HCT116 (cell line): ENCODE data around the gene ADPRHL1. TPM values are rescaled to one million over a fixed set of nuclear protein-coding genes. Genes with fewer than 3 reads are reported as not detected.

Experiments used
- ATAC-seq: fragments of 200-7000 bp; cut with Tn5 transposase; 2 replicates; pipeline ENCODE4 v1.9.1; 2020; ENCODE audit warnings: mild to moderate bottlenecking, moderate library complexity
- BruUV-seq: library from RNA; stranded (reverse); fragments of 400-500 nt; replicated peaks from 2 replicates; lab custom pipeline; 2021; lab: Mats Ljungman, UMichigan
- CTCF ChIA-PET: fragments of 300-600 bp; sonication (Branson Sonifier 250); formaldehyde crosslinking; loops from one replicate; lab custom pipeline; 2021; ENCODE audit warnings: antibody characterized with exemption; lab: Charles Lee
- POLR2A ChIA-PET: fragments of 300-600, 350-600 bp; sonication (Branson Sonifier 250); formaldehyde crosslinking; loops from one replicate; lab custom pipeline; 2021; ENCODE audit warnings: antibody characterized with exemption; lab: Charles Lee
- RAD21 ChIA-PET, 2 experiments: fragments of 300-600 bp; sonication (Branson Sonifier 250); formaldehyde crosslinking; loops; one replicate each; lab custom pipeline; 2023; ENCODE audit warnings: low total read pairs in 2 of 2; ENCODE audit not compliant: uncharacterized antibody in 2 of 2, unreplicated experiment in 2 of 2, low non-redundant PET in 1 of 2; lab: Charles Lee
- DNase-seq: peaks from one replicate; pipeline ENCODE4 v3.0.0-alpha.2; 2010; ENCODE audit warnings: low read depth, low spot score
- H2AFZ ChIP-seq: fragments of 200-600 bp; shearing (Covaris generic), sonication (generic); 2 replicates; pipeline ENCODE4 v1.6.1; 2017; ENCODE audit warnings: low read depth, mixed run types, mixed read lengths, antibody characterized with exemption, low read length; ENCODE audit not compliant: poor library complexity, severe bottlenecking
- H3K27ac ChIP-seq: 2 replicates; pipeline ENCODE4 v1.5.1; 2012; ENCODE audit warnings: low read depth, low read length
- H3K27me3 ChIP-seq: fragments of 200-600 bp; sonication (generic); 2 replicates; pipeline ENCODE4 v1.6.1; 2016; ENCODE audit warnings: mixed run types, low read length, mixed read lengths; ENCODE audit not compliant: insufficient read depth
- H3K36me3 ChIP-seq, 2 experiments: fragments of 200-500 bp in 1 of 2; fragments of 200-600 bp in 1 of 2; sonication (Bioruptor generic) in 1 of 2; sonication (generic) in 1 of 2; 2 replicates each; pipeline versions ENCODE4 v1.5.1 to v1.6.1; 2014 to 2016; ENCODE audit warnings: low read length in 2 of 2, inconsistent platforms in 1 of 2, mixed read lengths in 1 of 2, mixed run types in 1 of 2; ENCODE audit not compliant: insufficient read depth in 2 of 2, control insufficient read depth in 1 of 2
- H3K4me1 ChIP-seq, 2 experiments: fragments of 200-600 bp in 1 of 2; sonication (generic) in 1 of 2; 2 replicates each; pipeline versions ENCODE4 v1.5.1 to v1.6.1; 2012 to 2017; ENCODE audit warnings: low read length in 2 of 2, inconsistent platforms in 1 of 2, mild to moderate bottlenecking in 1 of 2, mixed read lengths in 1 of 2, mixed run types in 1 of 2, moderate library complexity in 1 of 2; ENCODE audit not compliant: insufficient read depth in 2 of 2, control insufficient read depth in 1 of 2
- H3K4me2 ChIP-seq: fragments of 200-600 bp; sonication (generic); 2 replicates; pipeline ENCODE4 v1.6.1; 2017; ENCODE audit warnings: mixed run types, low read length, mixed read lengths
- H3K4me3 ChIP-seq, 2 experiments: fragments of 200-600 bp in 1 of 2; sonication (generic) in 1 of 2; replicated peaks in 1 of 2; 2 replicates each; pipeline ENCODE4 v1.5.1; 2011 to 2016; ENCODE audit warnings: low read length in 2 of 2, control low read depth in 1 of 2, low read depth in 1 of 2, mild to moderate bottlenecking in 1 of 2, mixed read lengths in 1 of 2, mixed run types in 1 of 2
- H3K79me2 ChIP-seq: fragments of 200-600 bp; sonication (generic); 2 replicates; pipeline ENCODE4 v1.6.1; 2017; ENCODE audit warnings: mild to moderate bottlenecking, mixed run types, low read length, moderate library complexity, mixed read lengths; ENCODE audit not compliant: insufficient read depth
- H3K9ac ChIP-seq: fragments of 200-600 bp; sonication (generic); 2 replicates; pipeline ENCODE4 v1.6.1; 2016; ENCODE audit warnings: low read length, mixed read lengths
- H3K9me2 ChIP-seq: fragments of 200-600 bp; sonication (generic), shearing (Covaris generic); 2 replicates; pipeline ENCODE4 v1.6.1; 2017; ENCODE audit warnings: mixed run types, mild to moderate bottlenecking, moderate library complexity; ENCODE audit not compliant: insufficient read depth
- H3K9me3 ChIP-seq, 2 experiments: fragments of 200-500 bp in 1 of 2; fragments of 200-600 bp in 1 of 2; sonication (Bioruptor generic) in 1 of 2; sonication (generic) in 1 of 2; 2 replicates each; pipeline ENCODE4 v1.6.1; 2014 to 2017; ENCODE audit warnings: low read length in 2 of 2, mixed read lengths in 2 of 2, inconsistent platforms in 1 of 2, low read depth in 1 of 2, mild to moderate bottlenecking in 1 of 2, mixed run types in 1 of 2, moderate library complexity in 1 of 2; ENCODE audit not compliant: control insufficient read depth in 1 of 2, insufficient read depth in 1 of 2
- H4K20me1 ChIP-seq: fragments of 200-600 bp; sonication (generic), shearing (Covaris generic); 2 replicates; pipeline ENCODE4 v1.6.1; 2017; ENCODE audit warnings: mixed run types, mild to moderate bottlenecking, moderate library complexity; ENCODE audit not compliant: insufficient read depth
- CBX3 ChIP-seq: IDR thresholded peaks from 2 replicates; pipeline ENCODE4 v1.6.1; 2012; ENCODE audit warnings: low read depth
- EGR1 ChIP-seq: IDR thresholded peaks from 2 replicates; pipeline ENCODE4 v1.6.1; 2012; ENCODE audit warnings: low read depth
- ELF1 ChIP-seq: IDR thresholded peaks from 2 replicates; pipeline ENCODE4 v1.6.1; 2012; ENCODE audit warnings: low read depth, borderline replicate concordance
- SIN3A ChIP-seq: IDR thresholded peaks from 2 replicates; pipeline ENCODE4 v1.6.1; 2012; ENCODE audit warnings: low read depth
- SP1 ChIP-seq: IDR thresholded peaks from 2 replicates; pipeline ENCODE4 v1.6.1; 2012; ENCODE audit warnings: low read depth
- ZFX ChIP-seq: fragments of 450-650 bp; IDR thresholded peaks from 2 replicates; pipeline ENCODE4 v1.6.1; 2017
- intact Hi-C: fragments of 100-400 bp; cut with micrococcal nuclease; formaldehyde crosslinking; loops from 2 replicates; pipeline ENCODE4 v1.10.0; 2022
- total RNA-seq: library from RNA; stranded (reverse); gene quantifications from one replicate; pipeline ENCODE4 v1.2.1, GENCODE V29; 2021; ENCODE audit not compliant: unreplicated experiment
- TF ChIP-seq, protein P1 (sequence below), 3 experiments: fragments of 200-600 bp in 1 of 3; sonication (generic) in 1 of 3; IDR thresholded peaks in 2 of 3; conservative IDR thresholded peaks in 1 of 3; 2 replicates each; pipeline ENCODE4 v1.5.1; 2012 to 2017; ENCODE audit warnings: low read depth in 2 of 3, low read length in 2 of 3, antibody characterized with exemption in 1 of 3, borderline replicate concordance in 1 of 3, control low read depth in 1 of 3, mild to moderate bottlenecking in 1 of 3, mixed read lengths in 1 of 3, mixed run types in 1 of 3, moderate library complexity in 1 of 3; ENCODE audit not compliant: insufficient read depth in 1 of 3

Gene ADPRHL1
- total RNA-seq, 1 experiment from 2014 or later, result 12.6 TPM

DNA sequence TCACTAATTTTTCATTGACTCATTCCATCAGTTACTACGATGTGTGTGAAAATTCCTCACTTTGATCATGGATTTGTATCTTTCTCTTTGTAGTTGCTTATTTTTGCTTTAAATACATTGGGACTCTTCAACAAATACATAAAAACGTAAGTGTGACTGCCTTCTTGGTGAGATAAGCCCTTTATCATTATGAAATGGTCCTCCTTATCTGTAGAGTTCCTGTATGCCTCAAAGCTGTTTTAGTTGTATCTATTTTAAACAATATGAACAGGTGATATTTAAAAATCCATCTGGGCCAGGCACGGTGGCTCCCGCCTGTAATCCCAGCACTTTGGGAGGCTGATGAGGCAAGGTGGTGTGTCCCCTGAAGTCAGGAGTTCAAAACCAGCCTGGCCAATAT, 25.9 kb upstream of the ADPRHL1 start:
- Histone ChIP-seq H3K9me2 (no peaks in the 10 kb centered on the region), H3K9me3 (no peaks in the 10 kb centered on the region), H3K79me2 (peaks cover 39% of the 10 kb centered on the region), H3K27ac (no peak overlapping the region), H3K36me3 (peaks cover 13 to 31% of the 10 kb centered on the region in 2 experiments; a peak in 3 of 4 replicates), H3K4me3 (no peak overlapping the region), H3K4me1 (no peaks in the 10 kb centered on the region), H4K20me1 (peaks cover 9% of the 10 kb centered on the region; the same call in 1 of the 2 replicates)
- intact Hi-C loops, result no loop called here
- ChIA-PET CTCF (no interaction called here), RAD21 (no interaction called here)
- DNase-seq, result no peak
- no TSS peak for BruUV-seq
- TF ChIP-seq ELF1 (no peak), EGR1 (no peak), SP1 (no peak), SIN3A (no peak)
- TF ChIP-seq, protein P1, sequence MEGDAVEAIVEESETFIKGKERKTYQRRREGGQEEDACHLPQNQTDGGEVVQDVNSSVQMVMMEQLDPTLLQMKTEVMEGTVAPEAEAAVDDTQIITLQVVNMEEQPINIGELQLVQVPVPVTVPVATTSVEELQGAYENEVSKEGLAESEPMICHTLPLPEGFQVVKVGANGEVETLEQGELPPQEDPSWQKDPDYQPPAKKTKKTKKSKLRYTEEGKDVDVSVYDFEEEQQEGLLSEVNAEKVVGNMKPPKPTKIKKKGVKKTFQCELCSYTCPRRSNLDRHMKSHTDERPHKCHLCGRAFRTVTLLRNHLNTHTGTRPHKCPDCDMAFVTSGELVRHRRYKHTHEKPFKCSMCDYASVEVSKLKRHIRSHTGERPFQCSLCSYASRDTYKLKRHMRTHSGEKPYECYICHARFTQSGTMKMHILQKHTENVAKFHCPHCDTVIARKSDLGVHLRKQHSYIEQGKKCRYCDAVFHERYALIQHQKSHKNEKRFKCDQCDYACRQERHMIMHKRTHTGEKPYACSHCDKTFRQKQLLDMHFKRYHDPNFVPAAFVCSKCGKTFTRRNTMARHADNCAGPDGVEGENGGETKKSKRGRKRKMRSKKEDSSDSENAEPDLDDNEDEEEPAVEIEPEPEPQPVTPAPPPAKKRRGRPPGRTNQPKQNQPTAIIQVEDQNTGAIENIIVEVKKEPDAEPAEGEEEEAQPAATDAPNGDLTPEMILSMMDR (IDR thresholded peaks at IDR 0.05 in 2 of 3, conservative IDR thresholded peaks at IDR 0.05 in 1 of 3; ENCODE audit: borderline replicate concordance in 1 of 3, insufficient read depth in 1 of 3, low read depth in 2 of 3, low read length in 2 of 3), result no peak
- TF ChIP-seq, all 23 proteins: peak for 0
- no peak overlapping the region for H3K4me2 ChIP-seq
- H2AFZ ChIP-seq, result no peak overlapping the region
- no peak for ATAC-seq
- H3K9ac ChIP-seq, result no peak overlapping the region
- no peaks in the 10 kb centered on the region for H3K27me3 ChIP-seq
- POLR2A ChIA-PET, result no interaction called here

DNA sequence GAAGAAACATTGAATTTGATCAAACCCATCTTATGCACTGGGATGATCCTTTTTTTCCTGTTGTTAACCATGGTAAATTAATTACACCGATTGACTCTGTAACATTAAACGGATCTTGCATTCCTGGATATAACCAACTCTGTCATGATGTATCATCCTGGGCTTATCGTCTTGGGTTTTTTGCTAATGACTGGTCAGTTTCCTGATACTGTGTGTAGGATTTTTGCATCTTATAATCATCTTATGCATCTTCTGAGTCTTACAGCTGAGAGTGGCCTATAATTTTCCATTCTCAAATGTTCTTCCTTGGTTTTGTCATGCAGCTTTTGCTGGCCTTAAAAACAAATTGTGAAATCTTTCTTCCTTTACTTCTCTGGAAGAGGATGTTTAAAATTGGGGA, 24.4 kb upstream of the ADPRHL1 start:
- H3K27ac ChIP-seq, result no peak overlapping the region
- RAD21 ChIA-PET, result no interaction called here
- no peaks in the 10 kb centered on the region for H3K9me3 ChIP-seq
- H3K9me2 ChIP-seq, result no peaks in the 10 kb centered on the region
- intact Hi-C loops, result no loop called here
- no peak for TF ChIP-seq CBX3
- TF ChIP-seq EGR1, result no peak
- TF ChIP-seq ZFX, result no peak
- TF ChIP-seq SIN3A, result no peak
- TF ChIP-seq, all 23 proteins: peak for 0
- Histone ChIP-seq H3K36me3 (peaks cover 13 to 36% of the 10 kb centered on the region in 2 experiments; a peak in 3 of 4 replicates), H3K9ac (no peak overlapping the region), H3K4me2 (no peak overlapping the region), H3K79me2 (peaks cover 24% of the 10 kb centered on the region), H2AFZ (no peak overlapping the region), H3K4me1 (no peaks in the 10 kb centered on the region), H3K27me3 (no peaks in the 10 kb centered on the region), H3K4me3 (no peak overlapping the region), H4K20me1 (peaks cover 9% of the 10 kb centered on the region; the same call in 1 of the 2 replicates)
- BruUV-seq, result no TSS peak
- DNase-seq, result no peak
- ChIA-PET POLR2A (no interaction called here), CTCF (no interaction called here)
- no peak for ATAC-seq
